IMR-90 (cell line): ENCODE measurements around the gene KRTAP5-6.

Experiments
- CEBPB ChIP-seq: IDR thresholded peaks from 2 replicates; pipeline ENCODE4 v1.6.1; 2012; ENCODE audit warnings: low read depth, low read length, improper control_type of control experiment
- POLR2A ChIP-seq: IDR thresholded peaks from 2 replicates; pipeline ENCODE4 v1.6.1; 2012; ENCODE audit warnings: mild to moderate bottlenecking, low read depth, low read length
- TF ChIP-seq, protein P1 (sequence below): conservative IDR thresholded peaks from 2 replicates; pipeline ENCODE4 v1.5.1; 2012; ENCODE audit warnings: mild to moderate bottlenecking, low read depth, low read length, improper control_type of control experiment
- TF ChIP-seq, protein P2 (sequence below): fragments of 150-350 bp; IDR thresholded peaks from 2 replicates; pipeline ENCODE4 v1.6.1; 2017; ENCODE audit warnings: mild to moderate bottlenecking, antibody characterized with exemption, low read length, low read depth

DNA sequence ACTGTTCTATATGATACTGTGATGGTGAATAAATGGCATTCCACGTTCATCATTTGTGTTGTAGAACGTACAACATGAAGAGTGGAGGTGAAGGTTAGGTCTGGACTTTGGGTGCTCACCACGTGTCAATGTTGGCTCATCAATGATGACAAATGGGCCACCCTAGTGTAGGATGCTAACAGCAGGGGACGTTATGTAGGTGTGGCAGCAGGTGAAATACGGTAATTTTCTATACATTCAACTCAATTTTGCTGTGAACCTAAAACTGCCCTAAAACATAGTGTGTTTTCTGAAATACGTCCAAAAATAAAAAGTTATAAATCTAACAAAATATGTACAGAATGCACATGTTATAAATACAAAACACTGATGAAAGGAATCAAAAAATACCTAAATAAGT lies 6.2 kb downstream of the KRTAP5-6 start:
- TF ChIP-seq CEBPB (no peak), POLR2A (no peak)
- TF ChIP-seq, protein P1, sequence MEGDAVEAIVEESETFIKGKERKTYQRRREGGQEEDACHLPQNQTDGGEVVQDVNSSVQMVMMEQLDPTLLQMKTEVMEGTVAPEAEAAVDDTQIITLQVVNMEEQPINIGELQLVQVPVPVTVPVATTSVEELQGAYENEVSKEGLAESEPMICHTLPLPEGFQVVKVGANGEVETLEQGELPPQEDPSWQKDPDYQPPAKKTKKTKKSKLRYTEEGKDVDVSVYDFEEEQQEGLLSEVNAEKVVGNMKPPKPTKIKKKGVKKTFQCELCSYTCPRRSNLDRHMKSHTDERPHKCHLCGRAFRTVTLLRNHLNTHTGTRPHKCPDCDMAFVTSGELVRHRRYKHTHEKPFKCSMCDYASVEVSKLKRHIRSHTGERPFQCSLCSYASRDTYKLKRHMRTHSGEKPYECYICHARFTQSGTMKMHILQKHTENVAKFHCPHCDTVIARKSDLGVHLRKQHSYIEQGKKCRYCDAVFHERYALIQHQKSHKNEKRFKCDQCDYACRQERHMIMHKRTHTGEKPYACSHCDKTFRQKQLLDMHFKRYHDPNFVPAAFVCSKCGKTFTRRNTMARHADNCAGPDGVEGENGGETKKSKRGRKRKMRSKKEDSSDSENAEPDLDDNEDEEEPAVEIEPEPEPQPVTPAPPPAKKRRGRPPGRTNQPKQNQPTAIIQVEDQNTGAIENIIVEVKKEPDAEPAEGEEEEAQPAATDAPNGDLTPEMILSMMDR = no peak
- TF ChIP-seq, protein P2, sequence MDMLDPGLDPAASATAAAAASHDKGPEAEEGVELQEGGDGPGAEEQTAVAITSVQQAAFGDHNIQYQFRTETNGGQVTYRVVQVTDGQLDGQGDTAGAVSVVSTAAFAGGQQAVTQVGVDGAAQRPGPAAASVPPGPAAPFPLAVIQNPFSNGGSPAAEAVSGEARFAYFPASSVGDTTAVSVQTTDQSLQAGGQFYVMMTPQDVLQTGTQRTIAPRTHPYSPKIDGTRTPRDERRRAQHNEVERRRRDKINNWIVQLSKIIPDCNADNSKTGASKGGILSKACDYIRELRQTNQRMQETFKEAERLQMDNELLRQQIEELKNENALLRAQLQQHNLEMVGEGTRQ = no peak
